A673 (cell line): Measurements from ENCODE around the gene SPTLC2. TPM values are rescaled to one million over a fixed set of nuclear protein-coding genes. Genes with fewer than 3 reads are reported as not detected.
A peak's percentile ranks its signal among the peaks of the same experiment; 100 is the strongest.
"Not testable (repeated sequence)": the region's sequence is repeated elsewhere in the genome, so short reads cannot be mapped to it uniquely, and the experiment has no call there.

ENCODE experiments used
- BruUV-seq: library from RNA; stranded (reverse); fragments of 400-500 nt; replicated peaks from 2 replicates; lab custom pipeline; 2021; lab: Mats Ljungman, UMichigan
- CTCF ChIA-PET: fragments of 300-600 bp; sonication (Branson Sonifier 250); formaldehyde crosslinking; loops from one replicate; lab custom pipeline; 2022; ENCODE audit warnings: antibody characterized with exemption; lab: Charles Lee
- POLR2A ChIA-PET: fragments of 300-600 bp; sonication (Branson Sonifier 250); formaldehyde crosslinking; loops from one replicate; lab custom pipeline; 2022; ENCODE audit warnings: antibody characterized with exemption; ENCODE audit not compliant: low non-redundant PET; lab: Charles Lee
- DNase-seq: peaks from one replicate; pipeline ENCODE4 v3.0.0-alpha.2; 2015; ENCODE audit warnings: low spot score
- H3K27ac ChIP-seq: fragments of 200-600 bp; sonication (generic); 2 replicates; pipeline ENCODE4 v1.5.1; 2016; ENCODE audit warnings: mixed run types, low read depth, mild to moderate bottlenecking, mixed read lengths, antibody characterized with exemption, low read length; ENCODE audit not compliant: poor library complexity, severe bottlenecking
- H3K27me3 ChIP-seq: fragments of 200-600 bp; sonication (generic); replicated peaks from 2 replicates; pipeline ENCODE4 v1.6.1; 2017; ENCODE audit warnings: mixed run types, low read depth, mild to moderate bottlenecking, mixed read lengths, antibody characterized with exemption, low read length; ENCODE audit not compliant: insufficient read depth, poor library complexity
- H3K36me3 ChIP-seq: fragments of 200-600 bp; sonication (generic); 2 replicates; pipeline ENCODE4 v1.6.1; 2016; ENCODE audit warnings: mixed run types, mild to moderate bottlenecking, mixed read lengths, antibody characterized with exemption, low read length; ENCODE audit not compliant: insufficient read depth, poor library complexity, severe bottlenecking
- H3K4me1 ChIP-seq: fragments of 200-600 bp; sonication (generic); 2 replicates; pipeline ENCODE4 v1.6.1; 2017; ENCODE audit warnings: mixed run types, mild to moderate bottlenecking, mixed read lengths, antibody characterized with exemption, low read length; ENCODE audit not compliant: insufficient read depth, poor library complexity, severe bottlenecking
- H3K4me3 ChIP-seq: fragments of 200-600 bp; sonication (generic); 2 replicates; pipeline ENCODE4 v1.5.1; 2016; ENCODE audit warnings: low read depth, mixed run types, mild to moderate bottlenecking, mixed read lengths, low read length; ENCODE audit not compliant: poor library complexity, severe bottlenecking
- H3K9me3 ChIP-seq: fragments of 200-600 bp; sonication (generic); 2 replicates; pipeline ENCODE4 v1.6.1; 2016; ENCODE audit warnings: mixed run types, low read depth, mild to moderate bottlenecking, mixed read lengths, antibody characterized with exemption, low read length; ENCODE audit not compliant: poor library complexity, severe bottlenecking
- CTCF ChIP-seq: fragments of 300-800, 200-600 bp; sonication (generic); conservative IDR thresholded peaks from 2 replicates; pipeline ENCODE4 v1.5.1; 2017; ENCODE audit warnings: low read depth, mild to moderate bottlenecking, antibody characterized with exemption, low read length, moderate library complexity, mixed read lengths
- EZH2 ChIP-seq: fragments of 200-600 bp; sonication (generic); IDR thresholded peaks from 2 replicates; pipeline ENCODE4 v1.6.1; 2017; ENCODE audit warnings: borderline replicate concordance, low read depth, mild to moderate bottlenecking, mixed read lengths, antibody characterized with exemption, low read length; ENCODE audit not compliant: poor library complexity, severe bottlenecking
- intact Hi-C: fragments of 100-400 bp; cut with micrococcal nuclease; formaldehyde crosslinking; loops from one replicate; pipeline ENCODE4 v1.10.0; 2022; ENCODE audit not compliant: unreplicated experiment
- total RNA-seq: library from RNA; stranded (reverse); gene quantifications from 2 replicates; pipeline ENCODE4 v1.2.3, GENCODE V29; 2021

Gene SPTLC2
- total RNA-seq, 1 experiment from 2014 or later = 17.3 TPM

- Histone ChIP-seq H3K4me1 (no peaks in the 10 kb centered on the region), H3K9me3 (no peaks in the 10 kb centered on the region), H3K4me3 (no peak overlapping the region), H3K36me3 (peaks cover 18% of the 10 kb centered on the region), H3K27me3 (no peaks in the 10 kb centered on the region), H3K27ac (no peak overlapping the region)
- CTCF ChIA-PET = interaction anchor here (1.0 kb wide), 1 partner anchor 91 kb away, joined by 3 read pairs; no protein-coding TSS in a partner anchor
- BruUV-seq = no TSS peak
- intact Hi-C loops = loop anchor here (10.0 kb wide), 1 partner anchor 225 kb away; the partner anchor contains the start of genes GSTZ1 and POMT2
- POLR2A ChIA-PET = no interaction called here
- TF ChIP-seq EZH2 (no peak), CTCF (no peak)
- DNase-seq = no peak
These were observed 67.0 kb downstream of the SPTLC2 start for GRCh38 chr14:77549451-77549850.

GRCh38 chr14:77547512-77548180 is 68.8 kb downstream of the SPTLC2 start:
- no peaks in the 10 kb centered on the region for H3K9me3 ChIP-seq
- no peak overlapping the region for H3K4me3 ChIP-seq
- TF ChIP-seq EZH2 (no peak), CTCF (peak; percentile 37)
- no peaks in the 10 kb centered on the region for H3K27me3 ChIP-seq
- peaks cover 15% of the 10 kb centered on the region for H3K36me3 ChIP-seq
- no TSS peak for BruUV-seq
- peaks cover 14% of the 10 kb centered on the region for H3K4me1 ChIP-seq
- ChIA-PET POLR2A (no interaction called here), CTCF (no interaction called here)
- no peak overlapping the region for H3K27ac ChIP-seq
- no peak for DNase-seq
- intact Hi-C loops = loop anchor here (10.0 kb wide), 1 partner anchor 223 kb away; the partner anchor contains the start of genes GSTZ1 and POMT2

- H3K4me3 ChIP-seq, CTCF ChIA-PET, H3K27ac ChIP-seq, H3K9me3 ChIP-seq, H3K27me3 ChIP-seq, POLR2A ChIA-PET, H3K36me3 ChIP-seq, DNase-seq, BruUV-seq: not testable (repeated sequence)
- intact Hi-C loops = loop anchor here (10.0 kb wide), 1 partner anchor 220 kb away; the partner anchor contains the start of genes GSTZ1 and POMT2
- H3K4me1 ChIP-seq = peaks cover 29% of the 10 kb centered on the region
These were observed 71.3 kb downstream of the SPTLC2 start for GRCh38 chr14:77545171-77545570.
